SK-N-SH treated with all-trans-retinoic acid at 6 μM for 48 hours (cell line): ENCODE data around the gene OR51E2.

ENCODE experiments used
- ARNTL ChIP-seq: fragments of 450-650 bp; formaldehyde crosslinking; IDR thresholded peaks from 2 replicates; pipeline ENCODE4 v1.5.0; 2020; ENCODE audit warnings: low read depth, mild to moderate bottlenecking, moderate library complexity, borderline replicate concordance
- BACH2 ChIP-seq: fragments of 250-450 bp; sonication (Bioruptor Pico); IDR thresholded peaks from 2 replicates; pipeline ENCODE4 v1.9.0; 2021; ENCODE audit warnings: mild to moderate bottlenecking, borderline replicate concordance
- CSDC2 ChIP-seq: fragments of 250-450 bp; sonication (Bioruptor Pico); IDR thresholded peaks from 2 replicates; pipeline ENCODE4 v1.5.0; 2020; ENCODE audit warnings: mild to moderate bottlenecking, moderate library complexity
- ISL1 ChIP-seq: fragments of 250-450 bp; sonication (Bioruptor Pico); IDR thresholded peaks from 2 replicates; pipeline ENCODE4 v2.1.2; 2022; ENCODE audit warnings: mild to moderate bottlenecking, moderate library complexity
- OSR1 ChIP-seq: fragments of 250-450 bp; sonication (Bioruptor Pico); IDR thresholded peaks from 2 replicates; pipeline ENCODE4 v1.8.0; 2022; ENCODE audit warnings: moderate library complexity, mild to moderate bottlenecking, inconsistent platforms
- PPARA ChIP-seq: fragments of 250-450 bp; sonication (Bioruptor Pico); IDR thresholded peaks from 2 replicates; pipeline ENCODE4 v1.5.0; 2020; ENCODE audit warnings: mild to moderate bottlenecking, borderline replicate concordance
- SNAI2 ChIP-seq: fragments of 250-450 bp; sonication (Bioruptor Pico); IDR thresholded peaks from 2 replicates; pipeline ENCODE4 v1.5.0; 2020; ENCODE audit warnings: mild to moderate bottlenecking, moderate library complexity
- ZC3H10 ChIP-seq: fragments of 250-450 bp; sonication (Bioruptor Pico); IDR thresholded peaks from 2 replicates; pipeline ENCODE4 v1.5.1; 2021; ENCODE audit warnings: mild to moderate bottlenecking, moderate library complexity
- ZFP3 ChIP-seq: fragments of 250-450 bp; sonication (Bioruptor Pico); IDR thresholded peaks from 2 replicates; pipeline ENCODE4 v1.5.0; 2020; ENCODE audit warnings: mild to moderate bottlenecking, moderate library complexity
- ZFP30 ChIP-seq: fragments of 450-650 bp; formaldehyde crosslinking; IDR thresholded peaks from 2 replicates; pipeline ENCODE4 v1.5.0; 2022; ENCODE audit warnings: mild to moderate bottlenecking, moderate library complexity
- ZNF565 ChIP-seq: fragments of 450-650 bp; formaldehyde crosslinking; conservative IDR thresholded peaks from 2 replicates; pipeline ENCODE4 v1.5.0; 2020; ENCODE audit warnings: low read depth, mild to moderate bottlenecking, moderate library complexity
- TF ChIP-seq, protein P1 (sequence below): fragments of 250-450 bp; sonication (Bioruptor Pico); IDR thresholded peaks from 2 replicates; pipeline ENCODE4 v1.8.0; 2020; ENCODE audit warnings: mild to moderate bottlenecking, moderate library complexity, borderline replicate concordance
- TF ChIP-seq, protein P2 (sequence below): fragments of 250-450 bp; sonication (Bioruptor Pico); IDR thresholded peaks from 2 replicates; pipeline ENCODE4 v1.5.1; 2020; ENCODE audit warnings: low read depth, mild to moderate bottlenecking, moderate library complexity
- TF ChIP-seq, protein P3 (sequence below): fragments of 250-450 bp; sonication (Bioruptor Pico); IDR thresholded peaks from 2 replicates; pipeline ENCODE4 v1.8.0; 2021; ENCODE audit warnings: low read depth, mild to moderate bottlenecking, moderate library complexity, borderline replicate concordance

DNA sequence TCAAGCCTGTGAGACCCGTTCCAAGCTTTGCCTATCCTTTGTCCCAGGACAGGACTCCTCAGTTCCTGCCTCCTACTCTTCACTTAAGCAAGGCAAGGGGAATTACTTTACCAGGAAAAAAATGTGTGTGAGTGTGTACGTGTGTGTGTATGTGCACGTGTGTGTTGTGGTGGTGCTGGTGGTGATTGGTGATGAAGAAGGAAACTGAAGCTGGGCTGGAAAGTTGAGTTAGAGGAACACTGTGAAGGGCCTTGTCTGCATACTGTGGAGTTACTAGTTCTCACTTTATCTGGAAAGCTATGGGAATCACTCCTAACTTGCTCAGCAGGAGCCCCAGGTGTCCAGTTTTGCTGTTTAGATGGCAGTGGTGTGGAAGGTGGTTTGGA, 60.0 kb downstream of the OR51E2 start:
- TF ChIP-seq, protein P1, sequence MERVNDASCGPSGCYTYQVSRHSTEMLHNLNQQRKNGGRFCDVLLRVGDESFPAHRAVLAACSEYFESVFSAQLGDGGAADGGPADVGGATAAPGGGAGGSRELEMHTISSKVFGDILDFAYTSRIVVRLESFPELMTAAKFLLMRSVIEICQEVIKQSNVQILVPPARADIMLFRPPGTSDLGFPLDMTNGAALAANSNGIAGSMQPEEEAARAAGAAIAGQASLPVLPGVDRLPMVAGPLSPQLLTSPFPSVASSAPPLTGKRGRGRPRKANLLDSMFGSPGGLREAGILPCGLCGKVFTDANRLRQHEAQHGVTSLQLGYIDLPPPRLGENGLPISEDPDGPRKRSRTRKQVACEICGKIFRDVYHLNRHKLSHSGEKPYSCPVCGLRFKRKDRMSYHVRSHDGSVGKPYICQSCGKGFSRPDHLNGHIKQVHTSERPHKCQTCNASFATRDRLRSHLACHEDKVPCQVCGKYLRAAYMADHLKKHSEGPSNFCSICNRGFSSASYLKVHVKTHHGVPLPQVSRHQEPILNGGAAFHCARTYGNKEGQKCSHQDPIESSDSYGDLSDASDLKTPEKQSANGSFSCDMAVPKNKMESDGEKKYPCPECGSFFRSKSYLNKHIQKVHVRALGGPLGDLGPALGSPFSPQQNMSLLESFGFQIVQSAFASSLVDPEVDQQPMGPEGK (CRISPR knock-in tag) = no peak
- TF ChIP-seq BACH2 (CRISPR knock-in tag) = no peak
- no peak for TF ChIP-seq ZC3H10
- TF ChIP-seq, protein P2, sequence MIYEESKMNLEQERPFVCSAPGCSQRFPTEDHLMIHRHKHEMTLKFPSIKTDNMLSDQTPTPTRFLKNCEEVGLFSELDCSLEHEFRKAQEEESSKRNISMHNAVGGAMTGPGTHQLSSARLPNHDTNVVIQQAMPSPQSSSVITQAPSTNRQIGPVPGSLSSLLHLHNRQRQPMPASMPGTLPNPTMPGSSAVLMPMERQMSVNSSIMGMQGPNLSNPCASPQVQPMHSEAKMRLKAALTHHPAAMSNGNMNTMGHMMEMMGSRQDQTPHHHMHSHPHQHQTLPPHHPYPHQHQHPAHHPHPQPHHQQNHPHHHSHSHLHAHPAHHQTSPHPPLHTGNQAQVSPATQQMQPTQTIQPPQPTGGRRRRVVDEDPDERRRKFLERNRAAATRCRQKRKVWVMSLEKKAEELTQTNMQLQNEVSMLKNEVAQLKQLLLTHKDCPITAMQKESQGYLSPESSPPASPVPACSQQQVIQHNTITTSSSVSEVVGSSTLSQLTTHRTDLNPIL (CRISPR knock-in tag) = no peak
- TF ChIP-seq, protein P3, sequence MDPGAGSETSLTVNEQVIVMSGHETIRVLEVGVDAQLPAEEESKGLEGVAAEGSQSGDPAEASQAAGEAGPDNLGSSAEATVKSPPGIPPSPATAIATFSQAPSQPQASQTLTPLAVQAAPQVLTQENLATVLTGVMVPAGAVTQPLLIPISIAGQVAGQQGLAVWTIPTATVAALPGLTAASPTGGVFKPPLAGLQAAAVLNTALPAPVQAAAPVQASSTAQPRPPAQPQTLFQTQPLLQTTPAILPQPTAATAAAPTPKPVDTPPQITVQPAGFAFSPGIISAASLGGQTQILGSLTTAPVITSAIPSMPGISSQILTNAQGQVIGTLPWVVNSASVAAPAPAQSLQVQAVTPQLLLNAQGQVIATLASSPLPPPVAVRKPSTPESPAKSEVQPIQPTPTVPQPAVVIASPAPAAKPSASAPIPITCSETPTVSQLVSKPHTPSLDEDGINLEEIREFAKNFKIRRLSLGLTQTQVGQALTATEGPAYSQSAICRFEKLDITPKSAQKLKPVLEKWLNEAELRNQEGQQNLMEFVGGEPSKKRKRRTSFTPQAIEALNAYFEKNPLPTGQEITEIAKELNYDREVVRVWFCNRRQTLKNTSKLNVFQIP (CRISPR knock-in tag) = no peak
- TF ChIP-seq CSDC2 (CRISPR knock-in tag) = no peak
- TF ChIP-seq SNAI2 = no peak
- TF ChIP-seq ZFP30 (CRISPR knock-in tag) = no peak
- no peak for TF ChIP-seq PPARA (CRISPR knock-in tag)
- TF ChIP-seq ZNF565 (CRISPR knock-in tag) = no peak
- TF ChIP-seq ARNTL (CRISPR knock-in tag) = no peak
- TF ChIP-seq OSR1 (CRISPR knock-in tag) = no peak
- no peak for TF ChIP-seq ZFP3 (CRISPR knock-in tag)
- no peak for TF ChIP-seq ISL1
